Measurements from ENCODE around the gene XXYLT1.

Gene XXYLT1

GRCh38 chr3:195185583-195185982, 85.4 kb downstream of the XXYLT1 start:
- no peak overlapping the region for H3K4me3 ChIP-seq (ENCODE audit: insufficient read length, low read depth)
- H3K36me3 ChIP-seq (ENCODE audit: insufficient read depth, insufficient read length, low read length) = no peaks in the 10 kb centered on the region
- peaks cover 11% of the 10 kb centered on the region for H3K4me1 ChIP-seq (ENCODE audit: insufficient read depth, insufficient read length)
- no peaks in the 10 kb centered on the region for H3K27me3 ChIP-seq (ENCODE audit: insufficient read depth, insufficient read length)
- H3K9ac ChIP-seq (ENCODE audit: insufficient read length, low read depth) = no peak overlapping the region
- peaks cover 2% of the 10 kb centered on the region; the same call in 1 of the 2 replicates for H3K9me3 ChIP-seq (ENCODE audit: insufficient read depth, low read length)
- DNase-seq (ENCODE audit: low read depth, low spot score) = no peak
- no peak for TF ChIP-seq SUZ12 (IDR thresholded peaks at IDR 0.05; ENCODE audit: extremely low read depth, insufficient read depth, insufficient read length)
- no peak for TF ChIP-seq YY1 (IDR thresholded peaks at IDR 0.05; ENCODE audit: insufficient read depth, insufficient read length)
- TF ChIP-seq ZNF274 (IDR thresholded peaks at IDR 0.05; ENCODE audit: low read depth, low read length) = no peak

- Histone ChIP-seq H3K9ac (ENCODE audit: insufficient read length, low read depth) (no peak overlapping the region), H3K27me3 (ENCODE audit: insufficient read depth, insufficient read length) (no peaks in the 10 kb centered on the region), H3K4me1 (ENCODE audit: insufficient read depth, insufficient read length) (peaks cover 14% of the 10 kb centered on the region), H3K4me3 (ENCODE audit: insufficient read length, low read depth) (no peak overlapping the region), H3K9me3 (ENCODE audit: insufficient read depth, low read length) (no peaks in the 10 kb centered on the region), H3K36me3 (ENCODE audit: insufficient read depth, insufficient read length, low read length) (no peaks in the 10 kb centered on the region)
- DNase-seq (ENCODE audit: low read depth, low spot score) = no peak
- TF ChIP-seq ZNF274 (IDR thresholded peaks at IDR 0.05; ENCODE audit: low read depth, low read length) (no peak), YY1 (IDR thresholded peaks at IDR 0.05; ENCODE audit: insufficient read depth, insufficient read length) (no peak), SUZ12 (IDR thresholded peaks at IDR 0.05; ENCODE audit: extremely low read depth, insufficient read depth, insufficient read length) (no peak)
These were observed 86.1 kb downstream of the XXYLT1 start for GRCh38 chr3:195184716-195185421.

GRCh38 chr3:195183071-195183776, 87.7 kb downstream of the XXYLT1 start:
- peaks cover 16% of the 10 kb centered on the region for H3K4me1 ChIP-seq (ENCODE audit: insufficient read depth, insufficient read length)
- no peak overlapping the region for H3K4me3 ChIP-seq (ENCODE audit: insufficient read length, low read depth)

GRCh38 chr3:195182470-195182795, 88.5 kb downstream of the XXYLT1 start:
- no peak for DNase-seq (ENCODE audit: low read depth, low spot score)
- Histone ChIP-seq H3K36me3 (ENCODE audit: insufficient read depth, insufficient read length, low read length) (peaks cover 5% of the 10 kb centered on the region), H3K4me1 (ENCODE audit: insufficient read depth, insufficient read length) (peaks cover 17% of the 10 kb centered on the region), H3K9me3 (ENCODE audit: insufficient read depth, low read length) (no peaks in the 10 kb centered on the region), H3K4me3 (ENCODE audit: insufficient read length, low read depth) (no peak overlapping the region), H3K9ac (ENCODE audit: insufficient read length, low read depth) (no peak overlapping the region), H3K27me3 (ENCODE audit: insufficient read depth, insufficient read length) (no peaks in the 10 kb centered on the region)
- TF ChIP-seq SUZ12 (IDR thresholded peaks at IDR 0.05; ENCODE audit: extremely low read depth, insufficient read depth, insufficient read length) = no peak
- no peak for TF ChIP-seq ZNF274 (IDR thresholded peaks at IDR 0.05; ENCODE audit: low read depth, low read length)
- no peak for TF ChIP-seq YY1 (IDR thresholded peaks at IDR 0.05; ENCODE audit: insufficient read depth, insufficient read length)

More at GRCh38 chr3:195183071-195183776, 87.7 kb downstream of the XXYLT1 start:
- no peaks in the 10 kb centered on the region for H3K9me3 ChIP-seq (ENCODE audit: insufficient read depth, low read length)
- no peak for TF ChIP-seq YY1 (IDR thresholded peaks at IDR 0.05; ENCODE audit: insufficient read depth, insufficient read length)
- TF ChIP-seq ZNF274 (IDR thresholded peaks at IDR 0.05; ENCODE audit: low read depth, low read length) = no peak
- no peak for TF ChIP-seq SUZ12 (IDR thresholded peaks at IDR 0.05; ENCODE audit: extremely low read depth, insufficient read depth, insufficient read length)
- H3K9ac ChIP-seq (ENCODE audit: insufficient read length, low read depth) = no peak overlapping the region
- DNase-seq (ENCODE audit: low read depth, low spot score) = no peak
- H3K27me3 ChIP-seq (ENCODE audit: insufficient read depth, insufficient read length) = no peaks in the 10 kb centered on the region
- H3K36me3 ChIP-seq (ENCODE audit: insufficient read depth, insufficient read length, low read length) = peaks cover 4% of the 10 kb centered on the region

GRCh38 chr3:195181741-195182469, 89.1 kb downstream of the XXYLT1 start:
- DNase-seq (ENCODE audit: low read depth, low spot score) = no peak
- H3K4me1 ChIP-seq (ENCODE audit: insufficient read depth, insufficient read length) = peaks cover 18% of the 10 kb centered on the region
- no peak overlapping the region for H3K4me3 ChIP-seq (ENCODE audit: insufficient read length, low read depth)
- H3K9ac ChIP-seq (ENCODE audit: insufficient read length, low read depth) = no peak overlapping the region
- no peaks in the 10 kb centered on the region for H3K9me3 ChIP-seq (ENCODE audit: insufficient read depth, low read length)
- no peak for TF ChIP-seq YY1 (IDR thresholded peaks at IDR 0.05; ENCODE audit: insufficient read depth, insufficient read length)
- TF ChIP-seq SUZ12 (IDR thresholded peaks at IDR 0.05; ENCODE audit: extremely low read depth, insufficient read depth, insufficient read length) = no peak
- peaks cover 5% of the 10 kb centered on the region for H3K36me3 ChIP-seq (ENCODE audit: insufficient read depth, insufficient read length, low read length)
- no peaks in the 10 kb centered on the region for H3K27me3 ChIP-seq (ENCODE audit: insufficient read depth, insufficient read length)

GRCh38 chr3:195181113-195181498, 89.9 kb downstream of the XXYLT1 start:
- no peak for TF ChIP-seq SUZ12 (IDR thresholded peaks at IDR 0.05; ENCODE audit: extremely low read depth, insufficient read depth, insufficient read length)
- TF ChIP-seq ZNF274 (IDR thresholded peaks at IDR 0.05; ENCODE audit: low read depth, low read length) = no peak
- no peak for TF ChIP-seq YY1 (IDR thresholded peaks at IDR 0.05; ENCODE audit: insufficient read depth, insufficient read length)
- Histone ChIP-seq H3K27me3 (ENCODE audit: insufficient read depth, insufficient read length) (no peaks in the 10 kb centered on the region), H3K9ac (ENCODE audit: insufficient read length, low read depth) (no peak overlapping the region), H3K4me3 (ENCODE audit: insufficient read length, low read depth) (no peak overlapping the region), H3K4me1 (ENCODE audit: insufficient read depth, insufficient read length) (peaks cover 18% of the 10 kb centered on the region), H3K9me3 (ENCODE audit: insufficient read depth, low read length) (no peaks in the 10 kb centered on the region), H3K36me3 (ENCODE audit: insufficient read depth, insufficient read length, low read length) (peaks cover 6% of the 10 kb centered on the region)
- DNase-seq (ENCODE audit: low read depth, low spot score) = no peak
